ENCODE results near the gene PFKP. TPM values are rescaled to one million over a fixed set of nuclear protein-coding genes. Genes with fewer than 3 reads are reported as not detected.

The PFKP gene
- total RNA-seq, 1 experiment from 2014 or later, result 232 TPM

DNA sequence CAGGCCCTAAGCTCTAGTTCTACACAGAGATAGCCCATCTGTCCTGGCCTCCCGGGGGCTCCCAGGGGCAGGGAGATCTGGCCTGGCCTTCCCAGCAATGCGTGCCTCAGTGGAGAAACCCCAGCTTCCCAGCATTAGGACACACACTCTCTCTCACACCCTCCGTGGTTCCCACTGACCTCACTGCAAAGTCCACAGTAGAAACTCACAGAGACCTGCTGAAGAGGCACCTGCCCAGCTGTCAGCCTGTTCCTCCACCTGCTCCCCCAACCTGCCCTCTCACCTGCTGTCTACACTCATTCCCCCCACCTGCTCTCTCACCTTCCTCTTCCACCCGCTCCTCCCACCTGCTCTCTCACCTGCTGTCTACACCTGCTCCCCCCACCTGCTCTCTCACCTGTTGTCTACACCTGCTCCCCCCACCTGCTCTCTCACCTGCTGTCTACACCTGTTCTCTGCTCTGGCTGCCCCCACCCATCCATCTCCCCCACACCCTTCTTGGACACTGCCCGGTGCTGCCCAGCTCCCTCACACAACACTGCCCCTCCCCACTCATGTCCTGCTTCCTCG lies 21.1 kb upstream of the PFKP start:
- Histone ChIP-seq H3K9me3 (ENCODE audit: control insufficient read depth, insufficient read depth, low read depth, low read length) (no peaks in the 10 kb centered on the region), H3K4me3 (ENCODE audit: low read depth in 2 of 2, low read length in 2 of 2) (no peak overlapping the region), H3K4me1 (ENCODE audit: control insufficient read depth, insufficient read depth, low read length) (peaks cover 11% of the 10 kb centered on the region), H3K27ac (ENCODE audit: low read length) (no peak overlapping the region), H3K36me3 (ENCODE audit: control insufficient read depth, insufficient read depth, low read length) (no peaks in the 10 kb centered on the region), H3K27me3 (ENCODE audit: control insufficient read depth, insufficient read depth, low read length) (no peaks in the 10 kb centered on the region)
- TF ChIP-seq POLR2AphosphoS5 (IDR thresholded peaks at IDR 0.05; ENCODE audit: low read depth, low read length) (no peak), SIN3A (IDR thresholded peaks at IDR 0.05; ENCODE audit: borderline replicate concordance, insufficient read depth, low read depth, low read length) (no peak), CTCF (IDR thresholded peaks at IDR 0.05) (no peak), TCF7L2 (IDR thresholded peaks at IDR 0.05; ENCODE audit: low read depth, low read length) (no peak)
- TF ChIP-seq, protein P1, sequence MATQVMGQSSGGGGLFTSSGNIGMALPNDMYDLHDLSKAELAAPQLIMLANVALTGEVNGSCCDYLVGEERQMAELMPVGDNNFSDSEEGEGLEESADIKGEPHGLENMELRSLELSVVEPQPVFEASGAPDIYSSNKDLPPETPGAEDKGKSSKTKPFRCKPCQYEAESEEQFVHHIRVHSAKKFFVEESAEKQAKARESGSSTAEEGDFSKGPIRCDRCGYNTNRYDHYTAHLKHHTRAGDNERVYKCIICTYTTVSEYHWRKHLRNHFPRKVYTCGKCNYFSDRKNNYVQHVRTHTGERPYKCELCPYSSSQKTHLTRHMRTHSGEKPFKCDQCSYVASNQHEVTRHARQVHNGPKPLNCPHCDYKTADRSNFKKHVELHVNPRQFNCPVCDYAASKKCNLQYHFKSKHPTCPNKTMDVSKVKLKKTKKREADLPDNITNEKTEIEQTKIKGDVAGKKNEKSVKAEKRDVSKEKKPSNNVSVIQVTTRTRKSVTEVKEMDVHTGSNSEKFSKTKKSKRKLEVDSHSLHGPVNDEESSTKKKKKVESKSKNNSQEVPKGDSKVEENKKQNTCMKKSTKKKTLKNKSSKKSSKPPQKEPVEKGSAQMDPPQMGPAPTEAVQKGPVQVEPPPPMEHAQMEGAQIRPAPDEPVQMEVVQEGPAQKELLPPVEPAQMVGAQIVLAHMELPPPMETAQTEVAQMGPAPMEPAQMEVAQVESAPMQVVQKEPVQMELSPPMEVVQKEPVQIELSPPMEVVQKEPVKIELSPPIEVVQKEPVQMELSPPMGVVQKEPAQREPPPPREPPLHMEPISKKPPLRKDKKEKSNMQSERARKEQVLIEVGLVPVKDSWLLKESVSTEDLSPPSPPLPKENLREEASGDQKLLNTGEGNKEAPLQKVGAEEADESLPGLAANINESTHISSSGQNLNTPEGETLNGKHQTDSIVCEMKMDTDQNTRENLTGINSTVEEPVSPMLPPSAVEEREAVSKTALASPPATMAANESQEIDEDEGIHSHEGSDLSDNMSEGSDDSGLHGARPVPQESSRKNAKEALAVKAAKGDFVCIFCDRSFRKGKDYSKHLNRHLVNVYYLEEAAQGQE (IDR thresholded peaks at IDR 0.05; ENCODE audit: insufficient read depth in 1 of 2, low read depth in 2 of 2, low read length in 1 of 2), result no peak
- no peak for DNase-seq (ENCODE audit: low read depth, low spot score)
- POLR2A ChIA-PET, result interaction anchor here (0.6 kb wide), 1 partner anchor 30 kb away, joined by 8 read pairs; no protein-coding TSS in a partner anchor
- no TSS peak for BruUV-seq (replicated peaks)
- in situ Hi-C loops (cut with HindIII; ENCODE audit: low pct_unique_long_range_greater_than_20kb, low sequenced_read_pairs) (no loop called here), intact Hi-C loops (cut with micrococcal nuclease; ENCODE audit: unreplicated experiment) (no loop called here)
- ATAC-seq, result no peak
- CTCF ChIA-PET, result no interaction called here

DNA sequence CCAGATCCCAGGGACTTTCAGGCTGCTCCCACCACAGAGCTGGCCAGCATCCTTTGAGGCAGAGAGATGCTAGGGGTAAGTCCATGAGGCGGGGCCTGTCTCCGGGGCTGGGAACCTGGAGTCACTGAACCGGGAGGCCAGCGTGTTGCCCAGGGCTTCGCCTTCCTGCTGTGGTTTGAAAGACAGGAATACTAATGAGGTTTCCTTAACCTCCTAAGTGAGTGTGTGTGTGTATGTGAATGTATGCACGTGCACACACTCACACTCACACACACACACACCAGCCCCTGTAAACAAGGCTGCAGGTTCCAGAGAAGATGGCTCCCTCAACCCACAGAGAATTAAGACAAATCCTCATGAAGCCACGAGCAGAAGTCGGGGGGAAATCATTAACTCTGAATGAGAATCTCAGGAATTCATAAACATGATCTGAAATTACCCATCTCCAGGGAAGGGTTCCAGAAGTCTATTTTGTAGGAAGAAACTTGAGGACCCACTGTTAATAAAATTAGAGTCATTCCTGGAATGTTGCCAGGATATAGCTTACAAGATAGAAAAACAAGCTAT lies 20.3 kb upstream of the PFKP start:
- CTCF ChIA-PET, result no interaction called here
- no peak for TF ChIP-seq TCF7L2 (IDR thresholded peaks at IDR 0.05; ENCODE audit: low read depth, low read length)
- no peak for TF ChIP-seq SIN3A (IDR thresholded peaks at IDR 0.05; ENCODE audit: borderline replicate concordance, insufficient read depth, low read depth, low read length)
- no peak for TF ChIP-seq POLR2AphosphoS5 (IDR thresholded peaks at IDR 0.05; ENCODE audit: low read depth, low read length)
- TF ChIP-seq, protein P1 (IDR thresholded peaks at IDR 0.05; ENCODE audit: insufficient read depth in 1 of 2, low read depth in 2 of 2, low read length in 1 of 2), result no peak
- TF ChIP-seq CTCF (IDR thresholded peaks at IDR 0.05), result no peak
- H3K27me3 ChIP-seq (ENCODE audit: control insufficient read depth, insufficient read depth, low read length), result no peaks in the 10 kb centered on the region
- no peaks in the 10 kb centered on the region for H3K36me3 ChIP-seq (ENCODE audit: control insufficient read depth, insufficient read depth, low read length)
- H3K4me3 ChIP-seq (ENCODE audit: low read depth in 2 of 2, low read length in 2 of 2), result no peak overlapping the region
- ATAC-seq (no peak), DNase-seq (ENCODE audit: low read depth, low spot score) (no peak)
- BruUV-seq (replicated peaks), result no TSS peak
- POLR2A ChIA-PET, result no interaction called here
- peaks cover 11% of the 10 kb centered on the region for H3K4me1 ChIP-seq (ENCODE audit: control insufficient read depth, insufficient read depth, low read length)
- intact Hi-C loops (cut with micrococcal nuclease; ENCODE audit: unreplicated experiment) (no loop called here), in situ Hi-C loops (cut with HindIII; ENCODE audit: low pct_unique_long_range_greater_than_20kb, low sequenced_read_pairs) (no loop called here)
- H3K27ac ChIP-seq (ENCODE audit: low read length), result no peak overlapping the region
- H3K9me3 ChIP-seq (ENCODE audit: control insufficient read depth, insufficient read depth, low read depth, low read length), result no peaks in the 10 kb centered on the region
